HG03159 (cell line): ENCODE data around the gene ZBTB9.
"Not testable (repeated sequence)": the region's sequence is repeated elsewhere in the genome, so short reads cannot be mapped to it uniquely, and the experiment has no call there.

ENCODE experiments used
- ATAC-seq: cut with Tn5 transposase; IDR thresholded peaks from one replicate; pipeline ENCODE4 v1.9.1; 2021; ENCODE audit warnings: mild to moderate bottlenecking, moderate library complexity; ENCODE audit not compliant: unreplicated experiment

ZBTB9 gene

GRCh38 chr6:33458676-33459075, 4.3 kb downstream of the ZBTB9 start:
- no peak for ATAC-seq

DNA sequence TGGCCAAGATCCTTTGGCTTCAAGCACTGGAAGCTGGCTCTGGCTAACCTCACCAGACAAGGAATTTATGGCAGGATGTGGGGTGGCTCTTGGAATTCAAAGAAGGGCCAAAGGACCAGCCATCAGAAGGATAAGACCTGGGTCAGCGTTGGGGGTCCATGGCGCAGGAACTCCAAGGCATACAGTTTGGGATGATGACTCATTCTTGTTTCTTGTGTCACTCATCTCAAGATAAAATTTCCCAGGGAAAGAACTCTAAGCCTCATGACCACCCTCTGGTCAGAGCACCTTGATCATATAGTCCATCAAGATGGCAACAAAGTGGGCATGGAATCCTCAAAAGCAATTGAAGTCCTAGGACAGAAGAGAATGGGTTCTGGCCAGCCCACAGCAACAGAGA, 4.8 kb downstream of the ZBTB9 start:
- ATAC-seq: no peak

DNA sequence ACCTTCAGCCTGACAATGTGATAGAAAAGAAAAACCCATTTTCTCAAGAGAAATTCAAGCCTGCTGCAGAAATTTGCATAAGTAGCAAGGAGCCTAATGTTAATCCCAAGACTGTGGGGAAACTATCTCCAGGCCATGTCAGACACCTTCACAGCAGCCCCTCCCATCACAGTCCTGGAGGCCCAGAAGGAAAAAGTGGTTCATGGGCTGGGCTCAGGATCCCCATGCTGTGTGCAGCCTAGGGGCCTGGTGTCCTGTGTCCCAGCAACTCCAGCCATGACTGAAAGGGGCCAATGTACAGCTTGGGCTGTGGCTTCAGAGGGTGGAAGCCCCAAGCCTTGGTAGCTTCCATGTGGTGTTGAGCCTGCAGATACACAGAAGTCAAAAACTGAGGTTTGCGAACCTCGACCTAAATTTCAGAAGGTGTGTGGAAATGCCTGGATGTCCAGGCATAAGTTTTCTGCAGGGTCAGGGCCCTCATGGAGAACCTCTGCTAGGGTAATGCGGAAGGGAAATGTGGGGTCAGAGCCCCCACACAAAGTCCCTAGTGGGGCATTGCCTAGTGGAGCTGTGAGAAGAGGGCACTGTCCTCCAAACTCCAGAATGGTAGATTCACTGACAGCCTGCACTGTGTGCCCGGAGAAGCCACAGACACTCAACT, 11.8 kb downstream of the ZBTB9 start:
- no peak for ATAC-seq

- ATAC-seq: no peak
Observed at GRCh38 chr6:33467091-33467490, 12.7 kb downstream of the ZBTB9 start.

DNA sequence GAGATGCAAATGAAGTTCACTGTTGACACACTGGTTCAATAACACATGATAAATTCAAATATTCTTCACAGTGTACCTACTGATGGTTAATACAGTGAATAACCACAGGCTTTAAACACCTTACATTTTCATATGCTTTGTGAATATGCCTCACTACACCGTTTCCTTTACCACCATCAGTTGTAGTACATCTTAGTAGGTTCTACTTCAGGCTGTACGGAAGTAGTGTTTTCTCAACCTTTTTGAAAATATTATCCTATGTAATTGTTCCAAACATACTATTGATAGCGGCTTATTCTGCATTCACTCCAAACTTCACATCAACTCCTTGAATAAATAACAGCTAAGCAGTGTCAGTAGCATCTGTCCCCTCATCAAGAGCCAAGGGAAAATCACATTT, 15.3 kb downstream of the ZBTB9 start:
- no peak for ATAC-seq

DNA sequence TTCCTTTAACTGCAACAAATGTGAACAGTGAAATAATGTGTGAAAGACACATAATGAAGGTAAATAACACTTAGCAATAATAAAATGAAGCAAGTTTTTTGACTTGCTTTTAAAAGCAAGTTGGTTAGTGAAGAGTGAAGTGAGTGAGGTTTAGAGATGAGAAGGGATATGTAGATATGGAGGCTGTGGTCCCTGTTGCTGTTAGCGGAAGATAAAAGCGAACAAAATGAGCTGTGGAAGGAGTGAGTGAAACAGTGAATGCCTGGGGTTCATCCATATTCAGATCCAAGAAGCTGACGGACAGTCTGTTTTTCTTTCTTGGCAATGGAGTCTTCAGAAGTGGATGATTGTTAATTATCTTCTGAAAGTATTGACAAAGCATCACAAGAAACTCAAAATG, 23.5 kb downstream of the ZBTB9 start:
- no peak for ATAC-seq

- ATAC-seq: no peak
Observed at GRCh38 chr6:33481192-33481591, 26.8 kb downstream of the ZBTB9 start.

DNA sequence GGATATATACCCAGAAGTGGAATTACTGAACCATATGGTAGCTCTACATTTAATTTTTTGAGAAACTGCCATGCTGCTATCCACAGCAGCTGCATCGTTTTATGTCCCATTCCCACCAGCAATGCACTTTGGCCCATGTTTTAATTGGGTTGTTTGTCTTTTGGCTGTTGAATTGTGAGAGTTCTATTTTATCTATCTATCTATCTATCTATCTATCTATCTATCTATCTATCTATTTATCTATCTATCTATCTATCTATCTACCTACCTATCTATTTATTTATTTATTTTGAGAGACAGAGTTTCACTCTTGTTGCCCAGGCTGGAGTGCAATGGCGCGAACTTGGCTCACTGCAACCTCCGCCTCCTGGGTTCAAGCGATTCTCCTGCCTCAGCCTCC, 28.2 kb downstream of the ZBTB9 start:
- not testable (repeated sequence) for ATAC-seq

- ATAC-seq: no peak
Observed at GRCh38 chr6:33483678-33484077, 29.3 kb downstream of the ZBTB9 start.

- not testable (repeated sequence) for ATAC-seq
Observed at GRCh38 chr6:33484673-33485262, 30.4 kb downstream of the ZBTB9 start.

DNA sequence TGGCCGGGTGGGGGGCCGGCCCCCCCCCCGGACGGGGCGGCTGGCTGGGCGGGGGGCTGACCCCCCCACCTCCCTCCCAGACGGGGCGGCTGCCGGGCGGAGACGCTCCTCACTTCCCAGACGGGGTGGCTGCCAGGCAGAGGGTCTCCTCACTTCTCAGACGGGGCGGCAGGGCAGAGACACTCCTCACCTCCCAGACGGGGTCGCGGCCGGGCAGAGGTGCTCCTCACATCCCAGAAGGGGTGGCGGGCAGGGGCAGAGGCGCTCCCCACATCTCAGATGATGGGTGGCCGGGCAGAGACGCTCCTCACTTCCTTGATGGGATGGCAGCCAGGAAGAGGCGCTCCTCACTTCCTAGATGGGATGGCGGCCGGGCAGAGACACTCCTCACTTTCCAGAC, 31.3 kb downstream of the ZBTB9 start:
- ATAC-seq: not testable (repeated sequence)

DNA sequence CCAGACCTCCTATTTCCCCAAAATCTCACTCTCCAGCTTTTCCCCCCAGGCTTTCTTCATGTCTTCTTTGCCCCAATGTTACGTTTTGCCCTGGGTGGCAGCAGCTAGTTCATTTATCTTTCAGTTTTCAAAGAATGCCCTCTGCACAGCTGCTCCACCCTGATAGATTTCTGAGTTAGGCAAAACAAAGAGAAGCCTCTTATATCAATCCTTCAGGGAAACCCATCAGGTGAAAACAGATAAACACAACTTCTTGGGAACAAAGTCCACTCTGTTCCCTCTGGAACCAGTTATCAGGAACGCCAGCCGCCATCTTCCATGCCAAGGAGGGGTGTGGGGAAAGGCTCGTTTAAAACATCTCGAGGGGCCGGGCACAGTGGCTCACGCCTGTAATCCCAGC, 34.0 kb downstream of the ZBTB9 start:
- ATAC-seq: no peak

DNA sequence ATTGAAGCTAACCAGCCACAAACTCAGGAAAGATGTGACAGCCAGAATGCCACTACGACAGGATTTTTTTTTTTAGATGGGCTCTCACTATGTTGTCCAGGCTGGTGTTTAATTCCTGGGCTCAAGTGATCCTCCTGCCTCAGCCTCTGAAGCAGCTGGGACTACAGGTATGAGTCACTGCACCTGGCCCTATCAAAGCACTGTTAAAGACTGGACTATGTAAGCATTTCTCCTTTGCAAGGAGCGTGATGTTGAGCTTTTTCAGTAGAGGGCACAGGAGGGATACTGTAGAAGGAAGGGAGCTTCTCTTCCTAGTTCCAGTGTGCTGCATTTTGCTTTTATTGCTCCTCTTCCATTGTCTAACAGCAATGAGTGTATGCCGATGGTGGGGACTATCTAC, 35.8 kb downstream of the ZBTB9 start:
- ATAC-seq: no peak

DNA sequence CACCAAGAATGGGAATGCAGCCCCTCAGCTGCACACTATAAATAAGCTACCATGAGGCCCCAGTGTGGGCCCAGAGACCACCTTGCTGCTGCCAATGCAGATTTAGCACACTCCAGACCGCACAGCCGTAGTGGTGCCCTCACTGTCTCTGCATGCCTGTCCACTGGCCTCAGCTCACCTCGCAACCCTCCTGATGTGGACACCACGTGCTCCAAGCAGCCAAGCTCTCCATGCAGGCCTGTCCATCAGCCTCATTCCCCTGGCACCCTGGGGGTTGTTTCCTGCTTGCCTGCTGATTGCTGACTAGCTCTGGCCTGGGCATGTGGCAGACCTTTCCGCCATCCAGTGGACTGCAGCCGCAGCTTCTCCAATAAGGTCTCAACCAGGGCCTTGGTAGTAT, 36.2 kb downstream of the ZBTB9 start:
- ATAC-seq: no peak

- ATAC-seq: no peak
Observed at GRCh38 chr6:33492093-33492492, 37.7 kb downstream of the ZBTB9 start.

- no peak for ATAC-seq
Observed at GRCh38 chr6:33497157-33497556, 42.8 kb downstream of the ZBTB9 start.

DNA sequence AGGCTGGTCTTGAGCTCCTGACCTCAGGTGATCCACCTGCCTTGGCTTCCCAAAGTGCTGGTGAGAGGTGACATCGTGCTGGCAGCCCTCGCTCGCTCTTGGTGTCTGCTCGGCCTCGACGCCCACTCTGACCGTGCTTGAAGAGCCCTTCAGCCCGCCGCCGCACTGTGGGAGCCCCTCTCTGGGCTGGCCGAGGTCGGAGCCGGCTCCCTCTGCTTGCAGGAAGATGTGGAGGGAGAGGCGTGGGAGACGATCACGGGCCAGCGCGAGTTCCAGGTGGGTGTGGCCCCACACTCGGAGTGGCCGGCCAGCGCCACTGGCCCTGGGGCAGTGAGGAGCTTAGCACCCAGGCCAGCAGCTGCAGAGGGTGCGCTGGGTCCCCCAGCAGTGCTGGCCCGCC, 48.1 kb downstream of the ZBTB9 start:
- no peak for ATAC-seq

GRCh38 chr6:33504486-33504885, 50.1 kb downstream of the ZBTB9 start:
- ATAC-seq: no peak

GRCh38 chr6:33505548-33506370, 51.4 kb downstream of the ZBTB9 start:
- no peak for ATAC-seq
